ENCODE results near the gene BRMS1L.

DNA sequence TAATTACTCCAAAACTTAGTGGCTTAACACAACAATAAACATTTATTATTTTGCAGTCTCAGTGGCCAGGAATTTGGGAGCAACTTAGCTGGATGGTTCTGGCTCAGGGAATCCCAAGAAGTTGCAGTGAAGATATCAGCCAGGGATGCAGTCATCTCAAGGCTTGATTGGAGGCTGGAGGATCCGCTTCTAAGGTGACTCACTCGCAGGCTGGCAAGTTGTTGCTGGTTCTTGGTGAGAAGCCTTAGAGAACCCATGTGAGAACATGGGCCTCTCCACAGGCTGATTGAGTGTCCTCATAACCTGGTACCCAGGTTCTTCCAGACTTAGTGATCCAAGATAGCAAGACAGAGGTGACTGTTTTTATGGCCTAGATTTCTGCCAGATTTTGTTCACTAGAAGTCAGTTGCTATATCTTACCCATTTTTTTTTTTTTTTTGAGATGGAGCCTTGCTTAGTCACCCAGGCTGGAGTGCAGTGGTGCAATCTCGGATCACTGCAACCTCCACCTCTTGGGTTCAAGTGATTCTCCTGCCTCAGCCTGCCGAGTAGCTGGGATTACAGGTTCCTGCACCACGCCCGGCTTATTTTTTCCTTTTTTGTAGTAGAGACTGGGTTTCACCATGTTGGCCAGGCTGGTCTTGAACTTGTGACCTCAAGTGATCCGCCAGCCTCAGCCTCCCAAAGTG is 32.5 kb downstream of the BRMS1L start:
- no peak for TF ChIP-seq MTA3 (IDR thresholded peaks at IDR 0.05; ENCODE audit: borderline replicate concordance, low read length)
- TF ChIP-seq, protein P1, sequence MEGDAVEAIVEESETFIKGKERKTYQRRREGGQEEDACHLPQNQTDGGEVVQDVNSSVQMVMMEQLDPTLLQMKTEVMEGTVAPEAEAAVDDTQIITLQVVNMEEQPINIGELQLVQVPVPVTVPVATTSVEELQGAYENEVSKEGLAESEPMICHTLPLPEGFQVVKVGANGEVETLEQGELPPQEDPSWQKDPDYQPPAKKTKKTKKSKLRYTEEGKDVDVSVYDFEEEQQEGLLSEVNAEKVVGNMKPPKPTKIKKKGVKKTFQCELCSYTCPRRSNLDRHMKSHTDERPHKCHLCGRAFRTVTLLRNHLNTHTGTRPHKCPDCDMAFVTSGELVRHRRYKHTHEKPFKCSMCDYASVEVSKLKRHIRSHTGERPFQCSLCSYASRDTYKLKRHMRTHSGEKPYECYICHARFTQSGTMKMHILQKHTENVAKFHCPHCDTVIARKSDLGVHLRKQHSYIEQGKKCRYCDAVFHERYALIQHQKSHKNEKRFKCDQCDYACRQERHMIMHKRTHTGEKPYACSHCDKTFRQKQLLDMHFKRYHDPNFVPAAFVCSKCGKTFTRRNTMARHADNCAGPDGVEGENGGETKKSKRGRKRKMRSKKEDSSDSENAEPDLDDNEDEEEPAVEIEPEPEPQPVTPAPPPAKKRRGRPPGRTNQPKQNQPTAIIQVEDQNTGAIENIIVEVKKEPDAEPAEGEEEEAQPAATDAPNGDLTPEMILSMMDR (IDR thresholded peaks at IDR 0.05 in 2 of 3, conservative IDR thresholded peaks at IDR 0.05 in 1 of 3; ENCODE audit: control insufficient read depth in 2 of 3, extremely low read depth in 1 of 3, insufficient read depth in 1 of 3, low read depth in 3 of 3, low read length in 3 of 3): no peak
- TF ChIP-seq, protein P2, sequence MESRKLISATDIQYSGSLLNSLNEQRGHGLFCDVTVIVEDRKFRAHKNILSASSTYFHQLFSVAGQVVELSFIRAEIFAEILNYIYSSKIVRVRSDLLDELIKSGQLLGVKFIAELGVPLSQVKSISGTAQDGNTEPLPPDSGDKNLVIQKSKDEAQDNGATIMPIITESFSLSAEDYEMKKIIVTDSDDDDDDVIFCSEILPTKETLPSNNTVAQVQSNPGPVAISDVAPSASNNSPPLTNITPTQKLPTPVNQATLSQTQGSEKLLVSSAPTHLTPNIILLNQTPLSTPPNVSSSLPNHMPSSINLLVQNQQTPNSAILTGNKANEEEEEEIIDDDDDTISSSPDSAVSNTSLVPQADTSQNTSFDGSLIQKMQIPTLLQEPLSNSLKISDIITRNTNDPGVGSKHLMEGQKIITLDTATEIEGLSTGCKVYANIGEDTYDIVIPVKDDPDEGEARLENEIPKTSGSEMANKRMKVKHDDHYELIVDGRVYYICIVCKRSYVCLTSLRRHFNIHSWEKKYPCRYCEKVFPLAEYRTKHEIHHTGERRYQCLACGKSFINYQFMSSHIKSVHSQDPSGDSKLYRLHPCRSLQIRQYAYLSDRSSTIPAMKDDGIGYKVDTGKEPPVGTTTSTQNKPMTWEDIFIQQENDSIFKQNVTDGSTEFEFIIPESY (IDR thresholded peaks at IDR 0.05): no peak
- TF ChIP-seq TCF7 (IDR thresholded peaks at IDR 0.05; ENCODE audit: borderline replicate concordance): no peak
- TF ChIP-seq RFX5 (IDR thresholded peaks at IDR 0.05; ENCODE audit: low read depth, low read length): no peak
